HEK293 (cell line): Measurements from ENCODE around the gene KLHL22.

Source experiments
- BCL11B ChIP-seq: fragments of 450-650 bp; formaldehyde crosslinking; IDR thresholded peaks from 2 replicates; pipeline ENCODE4 v1.5.1; 2016; ENCODE audit warnings: low read depth, missing biosample characterization, missing genetic modification characterization
- KLF10 ChIP-seq: fragments of 450-650 bp; IDR thresholded peaks from 2 replicates; pipeline ENCODE4 v1.5.1; 2018; ENCODE audit warnings: missing biosample characterization, mild to moderate bottlenecking, missing genetic modification characterization
- SP3 ChIP-seq: fragments of 450-650 bp; formaldehyde crosslinking; IDR thresholded peaks from 2 replicates; pipeline ENCODE4 v1.5.1; 2016; ENCODE audit warnings: missing biosample characterization, missing genetic modification characterization
- ZBTB21 ChIP-seq: fragments of 450-650 bp; formaldehyde crosslinking; IDR thresholded peaks from 2 replicates; pipeline ENCODE4 v1.5.1; 2017; ENCODE audit warnings: missing biosample characterization, missing genetic modification characterization
- ZFHX2 ChIP-seq: fragments of 450-650 bp; formaldehyde crosslinking; conservative IDR thresholded peaks from 2 replicates; pipeline ENCODE4 v1.5.1; 2016; ENCODE audit warnings: missing biosample characterization, missing genetic modification characterization
- ZFP41 ChIP-seq: fragments of 450-650 bp; formaldehyde crosslinking; IDR thresholded peaks from 2 replicates; pipeline ENCODE4 v1.5.1; 2016; ENCODE audit warnings: missing biosample characterization, missing genetic modification characterization, borderline replicate concordance
- ZNF211 ChIP-seq: fragments of 450-650 bp; formaldehyde crosslinking; IDR thresholded peaks from 2 replicates; pipeline ENCODE4 v1.5.1; 2016; ENCODE audit warnings: low read depth, missing biosample characterization, missing genetic modification characterization
- ZNF341 ChIP-seq: fragments of 450-650 bp; formaldehyde crosslinking; IDR thresholded peaks from 2 replicates; pipeline ENCODE4; 2016; ENCODE audit warnings: low read depth, missing biosample characterization, missing genetic modification characterization
- ZNF350 ChIP-seq: fragments of 450-650 bp; formaldehyde crosslinking; IDR thresholded peaks from 2 replicates; pipeline ENCODE4 v1.5.0; 2017; ENCODE audit warnings: missing biosample characterization, mild to moderate bottlenecking, missing genetic modification characterization
- ZNF423 ChIP-seq: fragments of 450-650 bp; formaldehyde crosslinking; IDR thresholded peaks from 2 replicates; pipeline ENCODE4 v1.5.1; 2016; ENCODE audit warnings: missing biosample characterization, missing genetic modification characterization
- ZNF549 ChIP-seq: fragments of 450-650 bp; IDR thresholded peaks from 2 replicates; pipeline ENCODE4 v1.5.1; 2018; ENCODE audit warnings: missing biosample characterization, missing genetic modification characterization, mild to moderate bottlenecking, inconsistent platforms, moderate library complexity
- ZNF555 ChIP-seq: fragments of 450-650 bp; formaldehyde crosslinking; conservative IDR thresholded peaks from 2 replicates; pipeline ENCODE4 v1.5.1; 2017; ENCODE audit warnings: missing biosample characterization, mild to moderate bottlenecking, missing genetic modification characterization, inconsistent platforms
- ZNF561 ChIP-seq: fragments of 450-650 bp; IDR thresholded peaks from 2 replicates; pipeline ENCODE4 v1.5.1; 2018; ENCODE audit warnings: missing biosample characterization, missing genetic modification characterization, borderline replicate concordance
- ZNF629 ChIP-seq: fragments of 450-650 bp; formaldehyde crosslinking; IDR thresholded peaks from 2 replicates; pipeline ENCODE4 v1.5.1; 2017; ENCODE audit warnings: missing biosample characterization, missing genetic modification characterization
- ZNF660 ChIP-seq: fragments of 450-650 bp; IDR thresholded peaks from 2 replicates; pipeline ENCODE4 v1.5.1; 2018; ENCODE audit warnings: missing biosample characterization, mild to moderate bottlenecking, missing genetic modification characterization
- ZNF792 ChIP-seq: fragments of 450-650 bp; formaldehyde crosslinking; IDR thresholded peaks from 2 replicates; pipeline ENCODE4 v1.5.1; 2016; ENCODE audit warnings: missing biosample characterization, missing genetic modification characterization
- ZSCAN30 ChIP-seq: fragments of 450-650 bp; IDR thresholded peaks from 2 replicates; pipeline ENCODE4 v1.5.1; 2018; ENCODE audit warnings: missing biosample characterization, mild to moderate bottlenecking, missing genetic modification characterization, moderate library complexity
- TF ChIP-seq, protein P1 (sequence below): fragments of 450-650 bp; IDR thresholded peaks from 2 replicates; pipeline ENCODE4 v1.5.1; 2018; ENCODE audit warnings: missing biosample characterization, mild to moderate bottlenecking, missing genetic modification characterization
- TF ChIP-seq, protein P2 (sequence below): fragments of 450-650 bp; formaldehyde crosslinking; IDR thresholded peaks from 2 replicates; pipeline ENCODE4 v1.5.1; 2016; ENCODE audit warnings: missing biosample characterization, missing genetic modification characterization
- TF ChIP-seq, protein P3 (sequence below): IDR thresholded peaks from 2 replicates; pipeline ENCODE4 v1.6.1; 2011; ENCODE audit warnings: mild to moderate bottlenecking, low read depth, low read length, borderline replicate concordance
- TF ChIP-seq, protein P4 (sequence below): fragments of 450-650 bp; formaldehyde crosslinking; IDR thresholded peaks from 2 replicates; pipeline ENCODE4 v1.5.1; 2016; ENCODE audit warnings: missing biosample characterization, missing genetic modification characterization
- TF ChIP-seq, protein P5 (sequence below): fragments of 450-650 bp; formaldehyde crosslinking; IDR thresholded peaks from 2 replicates; pipeline ENCODE4 v1.5.1; 2017; ENCODE audit warnings: missing biosample characterization, missing genetic modification characterization
- TF ChIP-seq, protein P6 (sequence below): fragments of 450-650 bp; formaldehyde crosslinking; IDR thresholded peaks from 2 replicates; pipeline ENCODE4 v1.5.1; 2016; ENCODE audit warnings: missing biosample characterization, missing genetic modification characterization
- TF ChIP-seq, protein P7 (sequence below): fragments of 450-650 bp; formaldehyde crosslinking; IDR thresholded peaks from 2 replicates; pipeline ENCODE4 v1.5.1; 2016; ENCODE audit warnings: missing biosample characterization, missing genetic modification characterization, borderline replicate concordance

KLHL22 gene

DNA sequence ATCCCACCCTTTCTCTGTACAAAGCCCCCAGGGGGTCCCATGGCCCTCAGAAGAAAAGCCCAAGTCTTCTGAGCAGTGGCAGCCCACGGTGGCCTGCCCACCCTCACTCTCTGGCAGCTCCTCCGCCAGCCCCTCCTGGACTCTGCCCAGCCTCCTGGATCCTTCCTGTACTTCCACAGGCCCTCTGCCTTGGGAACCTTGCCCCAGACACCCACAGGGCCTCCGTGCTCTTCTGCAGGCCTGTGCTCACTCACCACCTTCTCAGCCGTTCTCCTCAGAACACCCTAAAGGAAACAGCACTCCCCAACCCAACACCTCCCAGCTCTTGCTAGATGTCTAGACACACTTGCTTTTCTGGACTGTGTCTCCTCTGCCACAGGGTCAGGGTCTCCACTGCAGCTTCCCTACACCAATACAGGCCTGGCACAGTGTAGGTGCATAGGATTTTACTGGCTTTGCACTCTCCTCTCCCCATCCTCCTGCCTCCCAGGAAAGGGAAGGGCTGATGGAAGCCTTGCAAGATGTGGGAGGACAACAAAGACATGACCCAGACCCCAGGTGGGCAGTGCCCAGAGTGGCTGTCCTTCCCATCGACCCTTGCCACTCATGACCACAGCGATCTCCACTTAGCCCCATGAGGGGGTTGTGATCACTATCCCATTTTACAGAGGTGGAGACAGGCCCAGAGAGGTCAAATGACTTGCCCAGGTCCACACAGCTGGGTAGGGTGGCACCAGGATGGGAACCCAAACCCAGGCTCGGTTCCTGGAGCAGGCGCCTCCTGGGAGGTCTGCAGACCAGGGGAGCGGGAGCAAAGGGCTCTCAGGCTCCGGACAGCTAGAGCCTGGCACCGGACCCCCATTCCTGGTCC lies 59.9 kb downstream of the KLHL22 start (continued):
- TF ChIP-seq, protein P1, sequence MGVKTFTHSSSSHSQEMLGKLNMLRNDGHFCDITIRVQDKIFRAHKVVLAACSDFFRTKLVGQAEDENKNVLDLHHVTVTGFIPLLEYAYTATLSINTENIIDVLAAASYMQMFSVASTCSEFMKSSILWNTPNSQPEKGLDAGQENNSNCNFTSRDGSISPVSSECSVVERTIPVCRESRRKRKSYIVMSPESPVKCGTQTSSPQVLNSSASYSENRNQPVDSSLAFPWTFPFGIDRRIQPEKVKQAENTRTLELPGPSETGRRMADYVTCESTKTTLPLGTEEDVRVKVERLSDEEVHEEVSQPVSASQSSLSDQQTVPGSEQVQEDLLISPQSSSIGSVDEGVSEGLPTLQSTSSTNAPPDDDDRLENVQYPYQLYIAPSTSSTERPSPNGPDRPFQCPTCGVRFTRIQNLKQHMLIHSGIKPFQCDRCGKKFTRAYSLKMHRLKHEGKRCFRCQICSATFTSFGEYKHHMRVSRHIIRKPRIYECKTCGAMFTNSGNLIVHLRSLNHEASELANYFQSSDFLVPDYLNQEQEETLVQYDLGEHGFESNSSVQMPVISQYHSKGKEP, result no peak
- TF ChIP-seq ZBTB21, result no peak
- TF ChIP-seq ZNF629 (tag by site-specific recombination), result no peak
- TF ChIP-seq ZFHX2, result peak; percentile 4; the same call in 1 of the 2 replicates
- TF ChIP-seq ZNF660 (tag by site-specific recombination), result no peak
- TF ChIP-seq ZNF423 (tag by site-specific recombination), result no peak
- 0 out of 2 replicates have a peak, but pooled peaks have one; percentile 40 for TF ChIP-seq BCL11B (tag by site-specific recombination)
- 0 out of 2 replicates have a peak, but pooled peaks have one; percentile 13 for TF ChIP-seq ZNF341 (tag by site-specific recombination)
- TF ChIP-seq, protein P2, sequence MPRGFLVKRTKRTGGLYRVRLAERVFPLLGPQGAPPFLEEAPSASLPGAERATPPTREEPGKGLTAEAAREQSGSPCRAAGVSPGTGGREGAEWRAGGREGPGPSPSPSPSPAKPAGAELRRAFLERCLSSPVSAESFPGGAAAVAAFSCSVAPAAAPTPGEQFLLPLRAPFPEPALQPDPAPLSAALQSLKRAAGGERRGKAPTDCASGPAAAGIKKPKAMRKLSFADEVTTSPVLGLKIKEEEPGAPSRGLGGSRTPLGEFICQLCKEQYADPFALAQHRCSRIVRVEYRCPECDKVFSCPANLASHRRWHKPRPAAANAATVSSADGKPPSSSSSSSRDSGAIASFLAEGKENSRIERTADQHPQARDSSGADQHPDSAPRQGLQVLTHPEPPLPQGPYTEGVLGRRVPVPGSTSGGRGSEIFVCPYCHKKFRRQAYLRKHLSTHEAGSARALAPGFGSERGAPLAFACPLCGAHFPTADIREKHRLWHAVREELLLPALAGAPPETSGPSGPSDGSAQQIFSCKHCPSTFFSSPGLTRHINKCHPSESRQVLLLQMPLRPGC (tag by site-specific recombination), result no peak
- TF ChIP-seq, protein P3, sequence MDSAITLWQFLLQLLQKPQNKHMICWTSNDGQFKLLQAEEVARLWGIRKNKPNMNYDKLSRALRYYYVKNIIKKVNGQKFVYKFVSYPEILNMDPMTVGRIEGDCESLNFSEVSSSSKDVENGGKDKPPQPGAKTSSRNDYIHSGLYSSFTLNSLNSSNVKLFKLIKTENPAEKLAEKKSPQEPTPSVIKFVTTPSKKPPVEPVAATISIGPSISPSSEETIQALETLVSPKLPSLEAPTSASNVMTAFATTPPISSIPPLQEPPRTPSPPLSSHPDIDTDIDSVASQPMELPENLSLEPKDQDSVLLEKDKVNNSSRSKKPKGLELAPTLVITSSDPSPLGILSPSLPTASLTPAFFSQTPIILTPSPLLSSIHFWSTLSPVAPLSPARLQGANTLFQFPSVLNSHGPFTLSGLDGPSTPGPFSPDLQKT, result no peak
- no peak for TF ChIP-seq SP3 (tag by site-specific recombination)
- TF ChIP-seq, protein P4, sequence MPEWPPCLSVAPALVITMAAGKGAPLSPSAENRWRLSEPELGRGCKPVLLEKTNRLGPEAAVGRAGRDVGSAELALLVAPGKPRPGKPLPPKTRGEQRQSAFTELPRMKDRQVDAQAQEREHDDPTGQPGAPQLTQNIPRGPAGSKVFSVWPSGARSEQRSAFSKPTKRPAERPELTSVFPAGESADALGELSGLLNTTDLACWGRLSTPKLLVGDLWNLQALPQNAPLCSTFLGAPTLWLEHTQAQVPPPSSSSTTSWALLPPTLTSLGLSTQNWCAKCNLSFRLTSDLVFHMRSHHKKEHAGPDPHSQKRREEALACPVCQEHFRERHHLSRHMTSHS, result no peak
- no peak for TF ChIP-seq KLF10 (tag by site-specific recombination)
- TF ChIP-seq ZNF211 (tag by site-specific recombination), result no peak
- no peak for TF ChIP-seq ZSCAN30 (tag by site-specific recombination)
- TF ChIP-seq, protein P5, sequence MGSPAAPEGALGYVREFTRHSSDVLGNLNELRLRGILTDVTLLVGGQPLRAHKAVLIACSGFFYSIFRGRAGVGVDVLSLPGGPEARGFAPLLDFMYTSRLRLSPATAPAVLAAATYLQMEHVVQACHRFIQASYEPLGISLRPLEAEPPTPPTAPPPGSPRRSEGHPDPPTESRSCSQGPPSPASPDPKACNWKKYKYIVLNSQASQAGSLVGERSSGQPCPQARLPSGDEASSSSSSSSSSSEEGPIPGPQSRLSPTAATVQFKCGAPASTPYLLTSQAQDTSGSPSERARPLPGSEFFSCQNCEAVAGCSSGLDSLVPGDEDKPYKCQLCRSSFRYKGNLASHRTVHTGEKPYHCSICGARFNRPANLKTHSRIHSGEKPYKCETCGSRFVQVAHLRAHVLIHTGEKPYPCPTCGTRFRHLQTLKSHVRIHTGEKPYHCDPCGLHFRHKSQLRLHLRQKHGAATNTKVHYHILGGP (tag by site-specific recombination), result no peak
- no peak for TF ChIP-seq ZNF555
- TF ChIP-seq ZNF561 (tag by site-specific recombination), result no peak
- no peak for TF ChIP-seq ZNF350 (tag by site-specific recombination)
- TF ChIP-seq, protein P6, sequence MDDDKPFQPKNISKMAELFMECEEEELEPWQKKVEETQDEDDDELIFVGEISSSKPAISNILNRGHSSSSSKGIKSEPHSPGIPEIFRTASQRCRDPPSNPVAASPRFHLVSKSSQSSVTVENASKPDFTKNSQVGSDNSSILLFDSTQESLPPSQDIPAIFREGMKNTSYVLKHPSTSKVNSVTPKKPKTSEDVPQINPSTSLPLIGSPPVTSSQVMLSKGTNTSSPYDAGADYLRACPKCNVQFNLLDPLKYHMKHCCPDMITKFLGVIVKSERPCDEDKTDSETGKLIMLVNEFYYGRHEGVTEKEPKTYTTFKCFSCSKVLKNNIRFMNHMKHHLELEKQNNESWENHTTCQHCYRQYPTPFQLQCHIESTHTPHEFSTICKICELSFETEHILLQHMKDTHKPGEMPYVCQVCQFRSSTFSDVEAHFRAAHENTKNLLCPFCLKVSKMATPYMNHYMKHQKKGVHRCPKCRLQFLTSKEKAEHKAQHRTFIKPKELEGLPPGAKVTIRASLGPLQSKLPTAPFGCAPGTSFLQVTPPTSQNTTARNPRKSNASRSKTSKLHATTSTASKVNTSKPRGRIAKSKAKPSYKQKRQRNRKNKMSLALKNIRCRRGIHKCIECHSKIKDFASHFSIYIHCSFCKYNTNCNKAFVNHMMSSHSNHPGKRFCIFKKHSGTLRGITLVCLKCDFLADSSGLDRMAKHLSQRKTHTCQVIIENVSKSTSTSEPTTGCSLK, result no peak
- TF ChIP-seq ZFP41, result no peak
- no peak for TF ChIP-seq ZNF549 (tag by site-specific recombination)
- TF ChIP-seq, protein P7, sequence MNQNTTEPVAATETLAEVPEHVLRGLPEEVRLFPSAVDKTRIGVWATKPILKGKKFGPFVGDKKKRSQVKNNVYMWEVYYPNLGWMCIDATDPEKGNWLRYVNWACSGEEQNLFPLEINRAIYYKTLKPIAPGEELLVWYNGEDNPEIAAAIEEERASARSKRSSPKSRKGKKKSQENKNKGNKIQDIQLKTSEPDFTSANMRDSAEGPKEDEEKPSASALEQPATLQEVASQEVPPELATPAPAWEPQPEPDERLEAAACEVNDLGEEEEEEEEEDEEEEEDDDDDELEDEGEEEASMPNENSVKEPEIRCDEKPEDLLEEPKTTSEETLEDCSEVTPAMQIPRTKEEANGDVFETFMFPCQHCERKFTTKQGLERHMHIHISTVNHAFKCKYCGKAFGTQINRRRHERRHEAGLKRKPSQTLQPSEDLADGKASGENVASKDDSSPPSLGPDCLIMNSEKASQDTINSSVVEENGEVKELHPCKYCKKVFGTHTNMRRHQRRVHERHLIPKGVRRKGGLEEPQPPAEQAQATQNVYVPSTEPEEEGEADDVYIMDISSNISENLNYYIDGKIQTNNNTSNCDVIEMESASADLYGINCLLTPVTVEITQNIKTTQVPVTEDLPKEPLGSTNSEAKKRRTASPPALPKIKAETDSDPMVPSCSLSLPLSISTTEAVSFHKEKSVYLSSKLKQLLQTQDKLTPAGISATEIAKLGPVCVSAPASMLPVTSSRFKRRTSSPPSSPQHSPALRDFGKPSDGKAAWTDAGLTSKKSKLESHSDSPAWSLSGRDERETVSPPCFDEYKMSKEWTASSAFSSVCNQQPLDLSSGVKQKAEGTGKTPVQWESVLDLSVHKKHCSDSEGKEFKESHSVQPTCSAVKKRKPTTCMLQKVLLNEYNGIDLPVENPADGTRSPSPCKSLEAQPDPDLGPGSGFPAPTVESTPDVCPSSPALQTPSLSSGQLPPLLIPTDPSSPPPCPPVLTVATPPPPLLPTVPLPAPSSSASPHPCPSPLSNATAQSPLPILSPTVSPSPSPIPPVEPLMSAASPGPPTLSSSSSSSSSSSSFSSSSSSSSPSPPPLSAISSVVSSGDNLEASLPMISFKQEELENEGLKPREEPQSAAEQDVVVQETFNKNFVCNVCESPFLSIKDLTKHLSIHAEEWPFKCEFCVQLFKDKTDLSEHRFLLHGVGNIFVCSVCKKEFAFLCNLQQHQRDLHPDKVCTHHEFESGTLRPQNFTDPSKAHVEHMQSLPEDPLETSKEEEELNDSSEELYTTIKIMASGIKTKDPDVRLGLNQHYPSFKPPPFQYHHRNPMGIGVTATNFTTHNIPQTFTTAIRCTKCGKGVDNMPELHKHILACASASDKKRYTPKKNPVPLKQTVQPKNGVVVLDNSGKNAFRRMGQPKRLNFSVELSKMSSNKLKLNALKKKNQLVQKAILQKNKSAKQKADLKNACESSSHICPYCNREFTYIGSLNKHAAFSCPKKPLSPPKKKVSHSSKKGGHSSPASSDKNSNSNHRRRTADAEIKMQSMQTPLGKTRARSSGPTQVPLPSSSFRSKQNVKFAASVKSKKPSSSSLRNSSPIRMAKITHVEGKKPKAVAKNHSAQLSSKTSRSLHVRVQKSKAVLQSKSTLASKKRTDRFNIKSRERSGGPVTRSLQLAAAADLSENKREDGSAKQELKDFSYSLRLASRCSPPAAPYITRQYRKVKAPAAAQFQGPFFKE, result no peak
- TF ChIP-seq ZNF792 (tag by site-specific recombination), result no peak
